K562 (cell line): ENCODE measurements around the gene PI4KA. TPM values are rescaled to one million over a fixed set of nuclear protein-coding genes. Genes with fewer than 3 reads are reported as not detected.

Experiments
- ATAC-seq: fragments of 200-7000 bp; cut with Tn5 transposase; 3 replicates; pipeline ENCODE4 v1.9.1; 2020; ENCODE audit warnings: moderate library complexity
- BruUV-seq: library from RNA; stranded (reverse); fragments of 400-500 nt; replicated peaks from 2 replicates; lab custom pipeline; 2021; lab: Mats Ljungman, UMichigan
- CTCF ChIA-PET: fragments of 300-600 bp; formaldehyde crosslinking; extraction: SDS; loops from one replicate; lab custom pipeline; 2021; ENCODE audit warnings: low intra/inter-chr PET ratio; lab: Yijun Ruan, JAX
- POLR2A ChIA-PET: fragments of 300-600, 350-650 bp; sonication (Branson Sonifier 250); formaldehyde crosslinking; extraction: SDS; loops from one replicate; lab custom pipeline; 2021; ENCODE audit warnings: antibody characterized with exemption, inconsistent platforms; lab: Yijun Ruan, JAX
- DNase-seq, 4 experiments: peaks; one replicate each; pipeline versions ENCODE4 v3.0.0 to v3.0.0-alpha.2; 2011 to 2018; ENCODE audit warnings: low spot score in 3 of 4, mixed read lengths in 3 of 4; ENCODE audit errors: extremely low read depth in 1 of 4
- FAIRE-seq: peaks from 2 replicates; lab custom pipeline; 2011; peaks lifted over from hg19 to GRCh38; lab: Jason Lieb, UNC
- H2AFZ ChIP-seq: 2 replicates; pipeline ENCODE4 v1.6.0; 2011; ENCODE audit warnings: low read depth, low read length, control low read depth, inconsistent platforms
- H3K27ac ChIP-seq: fragments of 200-600 bp; 3 replicates; pipeline ENCODE4 v1.8.0; 2011; ENCODE audit warnings: low read depth, mild to moderate bottlenecking, control low read depth, inconsistent platforms, low read length, moderate library complexity, mixed read lengths; ENCODE audit errors: extremely low read depth
- H3K27me3 ChIP-seq, 2 experiments: fragments of 300-600 bp in 1 of 2; 2 replicates in 1 of 2; 3 replicates in 1 of 2; pipeline versions ENCODE4 v1.6.0 to v1.8.0; 2011; ENCODE audit warnings: inconsistent platforms in 2 of 2, low read length in 2 of 2, mild to moderate bottlenecking in 1 of 2, mixed read lengths in 1 of 2, moderate library complexity in 1 of 2; ENCODE audit not compliant: control insufficient read depth in 2 of 2, insufficient read depth in 2 of 2
- H3K36me3 ChIP-seq: fragments of 300-600 bp; 3 replicates; pipeline ENCODE4 v1.8.0; 2011; ENCODE audit warnings: mild to moderate bottlenecking, low read length, inconsistent platforms; ENCODE audit not compliant: control insufficient read depth, insufficient read depth
- H3K4me1 ChIP-seq, 2 experiments: fragments of 200-600 bp in 1 of 2; replicated peaks in 1 of 2; 2 replicates in 1 of 2; 3 replicates in 1 of 2; pipeline versions ENCODE4 v1.5.1 to v1.8.0; 2011; ENCODE audit warnings: inconsistent platforms in 2 of 2, low read length in 2 of 2, mild to moderate bottlenecking in 1 of 2, mixed read lengths in 1 of 2, moderate library complexity in 1 of 2; ENCODE audit not compliant: control insufficient read depth in 2 of 2, insufficient read depth in 2 of 2
- H3K4me2 ChIP-seq: 2 replicates; pipeline ENCODE4 v1.6.1; 2011; ENCODE audit warnings: low read length, control low read depth, inconsistent platforms, mixed read lengths; ENCODE audit not compliant: insufficient read depth
- H3K4me3 ChIP-seq: fragments of 200-600 bp; sonication (generic), shearing (Covaris generic); 2 replicates; pipeline ENCODE4 v1.5.1; 2016; ENCODE audit warnings: control low read depth, inconsistent platforms
- H3K79me2 ChIP-seq: fragments of 200-600 bp; 3 replicates; pipeline ENCODE4 v1.8.0; 2011; ENCODE audit warnings: low read length, inconsistent platforms; ENCODE audit not compliant: control insufficient read depth, insufficient read depth
- H3K9ac ChIP-seq, 2 experiments: 2 replicates each; pipeline versions ENCODE4 v1.6.0 to v1.6.1; 2011; ENCODE audit warnings: low read depth in 2 of 2, low read length in 2 of 2, control low read depth in 1 of 2, inconsistent platforms in 1 of 2, mild to moderate bottlenecking in 1 of 2, mixed read lengths in 1 of 2; ENCODE audit not compliant: insufficient read depth in 1 of 2
- H3K9me1 ChIP-seq: one replicate; pipeline ENCODE4 v1.6.0; 2011; ENCODE audit warnings: inconsistent platforms, mild to moderate bottlenecking, low read length, moderate library complexity; ENCODE audit not compliant: control insufficient read depth, insufficient read depth
- H3K9me3 ChIP-seq: replicated peaks from 2 replicates; pipeline ENCODE4 v1.5.1; 2011; ENCODE audit warnings: low read depth, low read length, inconsistent platforms; ENCODE audit not compliant: control insufficient read depth, insufficient read depth
- H4K20me1 ChIP-seq: replicated peaks from 2 replicates; pipeline ENCODE4 v1.6.1; 2011; ENCODE audit warnings: low read length, inconsistent platforms, mixed read lengths; ENCODE audit not compliant: control insufficient read depth, insufficient read depth
- CHD2 ChIP-seq: IDR thresholded peaks from 2 replicates; pipeline ENCODE4 v1.6.1; 2011; ENCODE audit warnings: low read depth, low read length
- KLF1 ChIP-seq: fragments of 450-650 bp; IDR thresholded peaks from 2 replicates; pipeline ENCODE4 v1.6.1; 2016; ENCODE audit warnings: missing genetic modification characterization, missing compliant biosample characterization
- MEIS2 ChIP-seq: fragments of 450-650 bp; IDR thresholded peaks from 2 replicates; pipeline ENCODE4 v1.6.1; 2014; ENCODE audit warnings: mild to moderate bottlenecking; ENCODE audit not compliant: partially characterized antibody
- MLX ChIP-seq, 2 experiments: fragments of 450-650 bp in 1 of 2; sonication (generic) in 1 of 2; formaldehyde crosslinking; conservative IDR thresholded peaks; 2 replicates each; pipeline versions ENCODE4 v1.4.0 to v1.8.1; 2020 to 2022; ENCODE audit warnings: mild to moderate bottlenecking in 1 of 2, missing genetic modification reagents in 1 of 2
- PBX2 ChIP-seq, 2 experiments: IDR thresholded peaks in 1 of 2; conservative IDR thresholded peaks in 1 of 2; 2 replicates each; pipeline ENCODE4 v1.6.1; 2016; ENCODE audit warnings: low read depth in 2 of 2, mild to moderate bottlenecking in 1 of 2, missing compliant biosample characterization in 1 of 2, missing genetic modification characterization in 1 of 2, moderate library complexity in 1 of 2
- PPARD ChIP-seq: fragments of 250-450 bp; sonication (Bioruptor Pico); IDR thresholded peaks from 2 replicates; pipeline ENCODE4 v1.8.0; 2022; ENCODE audit warnings: inconsistent platforms, mild to moderate bottlenecking, moderate library complexity
- SRF ChIP-seq, 2 experiments: fragments of 250-450, 450-650 bp in 1 of 2; sonication (Bioruptor Pico) in 1 of 2; sonication (generic) in 1 of 2; formaldehyde crosslinking; IDR thresholded peaks; 2 replicates each; pipeline versions ENCODE4 v1.5.0 to v1.5.1; 2020 to 2022; ENCODE audit warnings: mild to moderate bottlenecking in 1 of 2, missing genetic modification reagents in 1 of 2
- ZBTB11 ChIP-seq, 3 experiments: fragments of 200-800 bp in 1 of 3; fragments of 250-450 bp in 1 of 3; fragments of 450-650 bp in 1 of 3; sonication (Bioruptor Pico) in 1 of 3; sonication (Bioruptor generic) in 1 of 3; formaldehyde crosslinking in 1 of 3; IDR thresholded peaks; 2 replicates each; pipeline versions ENCODE4 v1.6.1 to v1.8.0; 2016 to 2022; ENCODE audit warnings: mild to moderate bottlenecking in 2 of 3, missing genetic modification characterization in 2 of 3, missing compliant biosample characterization in 1 of 3, moderate library complexity in 1 of 3
- ZNF143 ChIP-seq: sonication (generic); formaldehyde crosslinking; IDR thresholded peaks from 2 replicates; pipeline ENCODE4 v1.9.0; 2022; ENCODE audit warnings: mild to moderate bottlenecking, missing genetic modification reagents
- ZNF253 ChIP-seq: fragments of 250-450 bp; sonication (Bioruptor Pico); conservative IDR thresholded peaks from 2 replicates; pipeline ENCODE4 v1.6.1; 2021; ENCODE audit warnings: mild to moderate bottlenecking
- WGBS: fragments of 100-300 bp; shearing (Covaris generic); methylation state at CpG from one replicate; pipeline ENCODE4 v1.1.6; 2016; ENCODE audit warnings: low coverage, mixed read lengths; ENCODE audit not compliant: insufficient coverage; ENCODE audit errors: missing lambda C conversion rate; 5-methylcytosine and 5-hydroxymethylcytosine counted together
- in situ Hi-C: fragments of 300-500 bp; cut with MboI; formaldehyde crosslinking; loops from 4 replicates; pipeline ENCODE4 v1.15.0; 2018; ENCODE audit warnings: inconsistent platforms, mixed read lengths
- intact Hi-C: fragments of 100-400 bp; cut with micrococcal nuclease; formaldehyde crosslinking; loops from 2 replicates; pipeline ENCODE4 v1.14.2; 2022
- polyA plus RNA-seq, 8 experiments: library from polyadenylated mRNA; depleted of rRNA in 4 of 8; stranded (reverse) in 5 of 8; unstranded in 3 of 8; fragments of >200 nt; fragmentation: Nextera tagmentation in 2 of 8; fragmentation: Illumina TruSeq in 1 of 8; extraction: Ambion mirVana in 2 of 8; extraction: Trizol in 1 of 8; gene quantifications; 2 replicates each; pipeline versions ENCODE4 v1.2.1 to v1.2.3, GENCODE V29; 2011 to 2014; ENCODE audit warnings: inconsistent platforms in 1 of 8, missing spikeins in 1 of 8
- total RNA-seq, 7 experiments: library from RNA; depleted of rRNA in 6 of 7; stranded (reverse); fragments of >200 nt in 6 of 7; fragmentation: Illumina TruSeq in 2 of 7; extraction: Trizol in 2 of 7; gene quantifications; 2 replicates each; pipeline versions ENCODE4 v1.2.1 to v1.2.3, GENCODE V29; 2011 to 2021; ENCODE audit warnings: low replicate concordance in 1 of 7

PI4KA gene
- total and polyA plus RNA-seq, 9 of the 15 experiments (the other 6 are each of a cell fraction or from before 2014, with no cell fraction given) = 7.3 to 187 (median 84.7) TPM

GRCh38 chr22:20787223-20787622 is 71.4 kb downstream of the PI4KA start:
- Histone ChIP-seq H3K4me2 (no peak overlapping the region), H3K27ac (no peak overlapping the region), H3K9me3 (no peaks in the 10 kb centered on the region), H4K20me1 (peaks cover 37% of the 10 kb centered on the region), H3K27me3 (no peaks in the 10 kb centered on the region), H3K9me1 (peaks cover 7% of the 10 kb centered on the region), H2AFZ (no peak overlapping the region), H3K4me1 (peaks cover 0 to 3% of the 10 kb centered on the region in 2 experiments; a peak in 2 of 5 replicates), H3K4me3 (no peak overlapping the region), H3K79me2 (no peaks in the 10 kb centered on the region), H3K36me3 (peaks cover 57% of the 10 kb centered on the region), H3K9ac (no peak overlapping the region)
- no peak for FAIRE-seq
- TF ChIP-seq MEIS2 = no peak
- peak in 1 of 2 experiments; percentile 39; a peak in 1 of 4 replicates for TF ChIP-seq SRF (CRISPR knock-in tag; IDR thresholded peaks at IDR 0.05)
- TF ChIP-seq MLX (CRISPR knock-in tag; conservative IDR thresholded peaks at IDR 0.05) = peak in 1 of 2 experiments; percentile 2; a peak in 1 of 4 replicates
- TF ChIP-seq ZBTB11 (CRISPR knock-in tag; IDR thresholded peaks at IDR 0.05) = 0 out of 6 replicates have a peak, but pooled peaks of 1 of the 3 experiments have one; percentile 4
- no peak for TF ChIP-seq CHD2
- TF ChIP-seq PBX2 (CRISPR knock-in tag; IDR thresholded peaks at IDR 0.05; ENCODE audit: low read depth) = no peak
- no peak for TF ChIP-seq PBX2 (tag; conservative IDR thresholded peaks at IDR 0.05; ENCODE audit: low read depth)
- TF ChIP-seq ZNF253 (CRISPR knock-in tag) = no peak
- 0 out of 2 replicates have a peak, but pooled peaks have one; percentile 56 for TF ChIP-seq PPARD (CRISPR knock-in tag)
- 0 out of 2 replicates have a peak, but pooled peaks have one; percentile 26 for TF ChIP-seq KLF1
- no peak for TF ChIP-seq ZNF143 (CRISPR knock-in tag)
- no peak for ATAC-seq
- in situ Hi-C loops (loop anchor here (25.0 kb wide), 2 partner anchors 350 to 1950 kb away; no protein-coding TSS in a partner anchor), intact Hi-C loops (no loop called here)
- ChIA-PET POLR2A (interaction anchor here (0.7 to 2.6 kb wide), 7 partner anchors 9 to 69 kb away, joined by 3 to 27 read pairs (median 3); no protein-coding TSS in a partner anchor), CTCF (no interaction called here)
- no peak for DNase-seq
- BruUV-seq = no TSS peak
- 95% methylated on average over 4 of the region's 4 CpGs for WGBS
